HepG2 (cell line): Measurements from ENCODE around the gene B3GAT3. TPM values are rescaled to one million over a fixed set of nuclear protein-coding genes. Genes with fewer than 3 reads are reported as not detected.

Source experiments
- AGO1 ChIP-seq: fragments of 200-400 bp; formaldehyde crosslinking; IDR thresholded peaks from 2 replicates; pipeline ENCODE4 v1.6.1; 2017; ENCODE audit warnings: mild to moderate bottlenecking, low read depth, low read length, moderate library complexity; ENCODE audit not compliant: poor library complexity, severe bottlenecking
- BHLHE40 ChIP-seq: IDR thresholded peaks from 2 replicates; pipeline ENCODE4 v1.6.1; 2011; ENCODE audit warnings: low read length, improper control_type of control experiment
- ETS1 ChIP-seq: sonication (generic); formaldehyde crosslinking; IDR thresholded peaks from 2 replicates; pipeline ENCODE4 v1.4.0; 2020; ENCODE audit warnings: missing genetic modification reagents
- HNF4G ChIP-seq, 2 experiments: sonication (generic) in 1 of 2; formaldehyde crosslinking in 1 of 2; IDR thresholded peaks; 2 replicates each; pipeline versions ENCODE4 v1.4.0 to v1.6.1; 2011 to 2020; ENCODE audit warnings: borderline replicate concordance in 2 of 2, low read depth in 2 of 2, mild to moderate bottlenecking in 2 of 2, low read length in 1 of 2, missing genetic modification reagents in 1 of 2, moderate library complexity in 1 of 2
- KDM2A ChIP-seq: sonication (generic); formaldehyde crosslinking; IDR thresholded peaks from 2 replicates; pipeline ENCODE4 v1.4.0; 2020; ENCODE audit warnings: low read depth, missing genetic modification reagents, borderline replicate concordance
- KDM5B ChIP-seq: sonication (generic); formaldehyde crosslinking; IDR thresholded peaks from 2 replicates; pipeline ENCODE4 v1.4.0; 2020; ENCODE audit warnings: missing genetic modification reagents, mild to moderate bottlenecking, borderline replicate concordance
- NFKB2 ChIP-seq: sonication (generic); formaldehyde crosslinking; IDR thresholded peaks from 2 replicates; pipeline ENCODE4 v1.4.0; 2020; ENCODE audit warnings: missing genetic modification reagents, borderline replicate concordance
- RARA ChIP-seq: IDR thresholded peaks from 2 replicates; pipeline ENCODE4 v1.6.1; 2016; ENCODE audit warnings: missing genetic modification reagents, missing compliant biosample characterization
- SIN3B ChIP-seq: fragments of 150-350 bp; IDR thresholded peaks from 2 replicates; pipeline ENCODE4 v1.6.1; 2014; ENCODE audit warnings: low read length
- TOE1 ChIP-seq: sonication (generic); formaldehyde crosslinking; IDR thresholded peaks from 2 replicates; pipeline ENCODE4 v1.4.0; 2020; ENCODE audit warnings: mild to moderate bottlenecking, missing genetic modification reagents
- ZKSCAN5 ChIP-seq: sonication (generic); formaldehyde crosslinking; IDR thresholded peaks from 2 replicates; pipeline ENCODE4 v1.5.1; 2020; ENCODE audit warnings: mild to moderate bottlenecking, missing genetic modification reagents
- ZNF292 ChIP-seq: sonication (generic); formaldehyde crosslinking; IDR thresholded peaks from 2 replicates; pipeline ENCODE4 v1.8.1; 2022; ENCODE audit warnings: mild to moderate bottlenecking, low read depth, missing genetic modification reagents, borderline replicate concordance
- ZNF329 ChIP-seq: sonication (generic); formaldehyde crosslinking; IDR thresholded peaks from 2 replicates; pipeline ENCODE4 v1.9.0; 2021; ENCODE audit warnings: low read depth, mild to moderate bottlenecking, missing genetic modification reagents
- ZNF33B ChIP-seq: sonication (generic); formaldehyde crosslinking; IDR thresholded peaks from 2 replicates; pipeline ENCODE4 v1.5.1; 2020; ENCODE audit warnings: mild to moderate bottlenecking, missing genetic modification reagents
- ZNF510 ChIP-seq: sonication (generic); formaldehyde crosslinking; IDR thresholded peaks from 2 replicates; pipeline ENCODE4 v1.4.0; 2020; ENCODE audit warnings: low read depth, mild to moderate bottlenecking, missing genetic modification reagents
- ZNF543 ChIP-seq: sonication (generic); formaldehyde crosslinking; IDR thresholded peaks from 2 replicates; pipeline ENCODE4 v1.4.0; 2020; ENCODE audit warnings: mild to moderate bottlenecking, missing genetic modification reagents
- ZNF563 ChIP-seq: sonication (generic); formaldehyde crosslinking; IDR thresholded peaks from 2 replicates; pipeline ENCODE4 v1.8.0; 2022; ENCODE audit warnings: mild to moderate bottlenecking, moderate library complexity, missing genetic modification reagents
- ZNF674 ChIP-seq: sonication (generic); formaldehyde crosslinking; IDR thresholded peaks from 2 replicates; pipeline ENCODE4 v1.5.0; 2020; ENCODE audit warnings: low read depth, mild to moderate bottlenecking, missing genetic modification reagents
- ZNF75D ChIP-seq: sonication (generic); formaldehyde crosslinking; IDR thresholded peaks from 2 replicates; pipeline ENCODE4 v1.8.1; 2023; ENCODE audit warnings: missing genetic modification reagents, mild to moderate bottlenecking, borderline replicate concordance
- ZNF768 ChIP-seq: sonication (generic); formaldehyde crosslinking; IDR thresholded peaks from 2 replicates; pipeline ENCODE4 v1.4.0; 2020; ENCODE audit warnings: missing genetic modification reagents
- ZNF788 ChIP-seq: sonication (generic); formaldehyde crosslinking; IDR thresholded peaks from 2 replicates; pipeline ENCODE4 v1.5.0; 2020; ENCODE audit warnings: mild to moderate bottlenecking, missing genetic modification reagents, borderline replicate concordance
- polyA plus RNA-seq, 8 experiments: library from polyadenylated mRNA; depleted of rRNA in 3 of 8; stranded (reverse) in 7 of 8; unstranded in 1 of 8; fragments of >200 nt; fragmentation: Illumina TruSeq in 4 of 8; extraction: Trizol in 4 of 8; gene quantifications; 2 replicates each; pipeline versions ENCODE4 v1.2.1 to v1.2.3, GENCODE V29; 2011 to 2016; ENCODE audit warnings: low read depth in 4 of 8, missing spikeins in 1 of 8, mixed read lengths in 1 of 8; ENCODE audit not compliant: insufficient read depth in 1 of 8
- total RNA-seq, 5 experiments: library from RNA; depleted of rRNA; stranded (reverse); fragments of >200 nt; fragmentation: Illumina TruSeq; extraction: Trizol; gene quantifications; 2 replicates each; pipeline ENCODE4 v1.2.3, GENCODE V29; 2016; ENCODE audit warnings: low read depth in 1 of 5
- TF ChIP-seq, protein P1 (sequence below), 2 experiments: sonication (generic) in 1 of 2; formaldehyde crosslinking in 1 of 2; IDR thresholded peaks; 2 replicates each; pipeline versions ENCODE4 v1.4.0 to v1.6.1; 2018 to 2020; ENCODE audit warnings: missing genetic modification reagents in 2 of 2, borderline replicate concordance in 1 of 2, low read depth in 1 of 2, mild to moderate bottlenecking in 1 of 2, missing biosample characterization in 1 of 2
- TF ChIP-seq, protein P2 (sequence below): IDR thresholded peaks from 2 replicates; pipeline ENCODE4 v1.6.1; 2016; ENCODE audit warnings: missing genetic modification reagents, missing compliant biosample characterization
- TF ChIP-seq, protein P3 (sequence below): sonication (generic); formaldehyde crosslinking; IDR thresholded peaks from 2 replicates; pipeline ENCODE4 v1.5.0; 2020; ENCODE audit warnings: missing genetic modification reagents, mild to moderate bottlenecking, borderline replicate concordance
- TF ChIP-seq, protein P4 (sequence below): sonication (generic); formaldehyde crosslinking; IDR thresholded peaks from 2 replicates; pipeline ENCODE4 v1.8.0; 2022; ENCODE audit warnings: missing genetic modification reagents, low read depth, mild to moderate bottlenecking, borderline replicate concordance

B3GAT3 gene
- total and polyA plus RNA-seq, 2 of the 13 experiments (the other 11 are each of a cell fraction or from before 2014, with no cell fraction given), result 21.3 to 26.1 TPM

GRCh38 chr11:62591448-62592145 lies 30.2 kb downstream of the B3GAT3 start, which contains the start of gene TUT1 (continued):
- TF ChIP-seq HNF4G (IDR thresholded peaks at IDR 0.05; ENCODE audit: borderline replicate concordance, low read depth, low read length) (peak; percentile 49; the same call in 1 of the 2 replicates), HNF4G (CRISPR knock-in tag; IDR thresholded peaks at IDR 0.05; ENCODE audit: borderline replicate concordance, low read depth) (peak; percentile 30; the same call in 1 of the 2 replicates), RARA (CRISPR knock-in tag) (no peak; the same call in 1 of the 2 replicates), ZNF510 (CRISPR knock-in tag) (no peak), ZNF674 (CRISPR knock-in tag) (no peak), NFKB2 (CRISPR knock-in tag) (no peak), KDM5B (CRISPR knock-in tag) (no peak; the same call in 1 of the 2 replicates), BHLHE40 (no peak), ZKSCAN5 (CRISPR knock-in tag) (no peak), TOE1 (CRISPR knock-in tag) (no peak), ETS1 (CRISPR knock-in tag) (no peak), ZNF543 (CRISPR knock-in tag) (peak; percentile 75; the same call in 1 of the 2 replicates), ZNF563 (CRISPR knock-in tag) (peak; percentile 39; the same call in 1 of the 2 replicates), ZNF292 (peak; percentile 19; the same call in 1 of the 2 replicates), KDM2A (CRISPR knock-in tag) (peak; percentile 97), AGO1 (peak; percentile 83), ZNF768 (CRISPR knock-in tag) (no peak; the same call in 1 of the 2 replicates), SIN3B (peak; percentile 87), ZNF788 (peak; percentile 94; the same call in 1 of the 2 replicates), ZNF33B (CRISPR knock-in tag) (no peak), ZNF329 (CRISPR knock-in tag) (no peak), ZNF75D (CRISPR knock-in tag) (no peak)
- TF ChIP-seq, protein P1, sequence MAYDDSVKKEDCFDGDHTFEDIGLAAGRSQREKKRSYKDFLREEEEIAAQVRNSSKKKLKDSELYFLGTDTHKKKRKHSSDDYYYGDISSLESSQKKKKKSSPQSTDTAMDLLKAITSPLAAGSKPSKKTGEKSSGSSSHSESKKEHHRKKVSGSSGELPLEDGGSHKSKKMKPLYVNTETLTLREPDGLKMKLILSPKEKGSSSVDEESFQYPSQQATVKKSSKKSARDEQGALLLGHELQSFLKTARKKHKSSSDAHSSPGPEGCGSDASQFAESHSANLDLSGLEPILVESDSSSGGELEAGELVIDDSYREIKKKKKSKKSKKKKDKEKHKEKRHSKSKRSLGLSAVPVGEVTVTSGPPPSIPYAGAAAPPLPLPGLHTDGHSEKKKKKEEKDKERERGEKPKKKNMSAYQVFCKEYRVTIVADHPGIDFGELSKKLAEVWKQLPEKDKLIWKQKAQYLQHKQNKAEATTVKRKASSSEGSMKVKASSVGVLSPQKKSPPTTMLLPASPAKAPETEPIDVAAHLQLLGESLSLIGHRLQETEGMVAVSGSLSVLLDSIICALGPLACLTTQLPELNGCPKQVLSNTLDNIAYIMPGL (CRISPR knock-in tag; IDR thresholded peaks at IDR 0.05; ENCODE audit: borderline replicate concordance in 1 of 2, low read depth in 1 of 2), result peak; percentile 87 to 92
- TF ChIP-seq, protein P2, sequence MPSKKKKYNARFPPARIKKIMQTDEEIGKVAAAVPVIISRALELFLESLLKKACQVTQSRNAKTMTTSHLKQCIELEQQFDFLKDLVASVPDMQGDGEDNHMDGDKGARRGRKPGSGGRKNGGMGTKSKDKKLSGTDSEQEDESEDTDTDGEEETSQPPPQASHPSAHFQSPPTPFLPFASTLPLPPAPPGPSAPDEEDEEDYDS (CRISPR knock-in tag), result peak; percentile 100
- TF ChIP-seq, protein P3, sequence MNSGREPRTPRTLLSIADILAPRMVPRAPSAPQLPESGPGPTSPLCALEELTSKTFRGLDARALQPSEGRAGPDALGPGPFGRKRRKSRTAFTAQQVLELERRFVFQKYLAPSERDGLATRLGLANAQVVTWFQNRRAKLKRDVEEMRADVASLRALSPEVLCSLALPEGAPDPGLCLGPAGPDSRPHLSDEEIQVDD (CRISPR knock-in tag), result no peak
- TF ChIP-seq, protein P4, sequence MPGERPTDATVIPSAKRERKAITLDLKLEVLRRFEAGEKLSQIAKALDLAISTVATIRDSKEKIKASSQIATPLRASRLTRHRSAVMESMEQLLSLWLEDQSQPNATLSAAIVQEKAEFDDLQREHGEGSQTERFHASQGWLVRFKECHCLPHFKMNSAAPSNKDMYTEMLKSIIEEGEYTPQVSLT (CRISPR knock-in tag), result no peak
